WI38 (cell line): ENCODE results near the gene PSG1.
"Not testable (repeated sequence)": the region's sequence is repeated elsewhere in the genome, so short reads cannot be mapped to it uniquely, and the experiment has no call there.

Experiments used
- H3K4me3 ChIP-seq: 2 replicates; pipeline ENCODE4 v1.5.1; 2011; ENCODE audit warnings: low read depth, mild to moderate bottlenecking, control low read depth, low read length
- TF ChIP-seq, protein P1 (sequence below): IDR thresholded peaks from 2 replicates; pipeline ENCODE4 v1.5.1; 2012; ENCODE audit warnings: low read depth, mild to moderate bottlenecking, control low read depth, low read length

Gene PSG1

DNA sequence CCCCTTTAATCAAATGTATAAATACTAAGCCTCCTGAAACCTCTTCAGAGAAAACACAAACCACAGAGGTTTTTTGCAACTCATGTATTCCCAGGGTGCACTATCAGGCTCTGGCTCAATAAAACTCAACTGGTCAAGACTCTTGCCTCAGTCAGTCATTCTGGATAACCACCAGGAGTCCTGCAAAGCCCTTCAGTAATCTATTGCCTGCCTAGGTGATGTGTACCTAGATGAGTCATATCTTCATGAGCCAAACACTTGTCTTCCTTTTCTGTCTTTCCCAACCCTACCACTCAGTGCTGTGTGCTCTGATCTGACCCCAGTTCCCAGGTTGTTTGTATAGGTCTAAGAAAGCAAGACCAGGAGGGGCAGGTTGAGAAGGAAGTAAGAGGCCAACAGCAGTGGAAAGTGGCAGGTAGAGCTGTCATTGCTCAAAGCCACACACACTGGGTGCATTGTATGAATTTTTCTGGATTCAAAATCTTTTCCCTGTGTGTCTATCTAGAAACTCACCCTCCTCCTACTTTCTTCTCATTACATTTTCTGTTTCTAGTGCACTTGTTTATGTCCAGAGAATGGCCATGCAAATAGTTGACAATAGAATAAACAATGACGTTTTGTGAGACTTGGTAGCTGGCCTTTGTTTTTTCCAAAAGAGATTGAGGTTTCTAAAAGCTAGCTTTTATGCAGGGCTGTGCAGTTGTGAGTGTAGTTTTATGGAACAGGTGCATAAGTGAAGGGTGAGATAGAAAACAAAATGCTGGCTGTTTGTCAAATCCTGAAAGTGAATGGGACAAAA is 48.1 kb downstream of the PSG1 start:
- H3K4me3 ChIP-seq, result no peak overlapping the region
- TF ChIP-seq, protein P1, sequence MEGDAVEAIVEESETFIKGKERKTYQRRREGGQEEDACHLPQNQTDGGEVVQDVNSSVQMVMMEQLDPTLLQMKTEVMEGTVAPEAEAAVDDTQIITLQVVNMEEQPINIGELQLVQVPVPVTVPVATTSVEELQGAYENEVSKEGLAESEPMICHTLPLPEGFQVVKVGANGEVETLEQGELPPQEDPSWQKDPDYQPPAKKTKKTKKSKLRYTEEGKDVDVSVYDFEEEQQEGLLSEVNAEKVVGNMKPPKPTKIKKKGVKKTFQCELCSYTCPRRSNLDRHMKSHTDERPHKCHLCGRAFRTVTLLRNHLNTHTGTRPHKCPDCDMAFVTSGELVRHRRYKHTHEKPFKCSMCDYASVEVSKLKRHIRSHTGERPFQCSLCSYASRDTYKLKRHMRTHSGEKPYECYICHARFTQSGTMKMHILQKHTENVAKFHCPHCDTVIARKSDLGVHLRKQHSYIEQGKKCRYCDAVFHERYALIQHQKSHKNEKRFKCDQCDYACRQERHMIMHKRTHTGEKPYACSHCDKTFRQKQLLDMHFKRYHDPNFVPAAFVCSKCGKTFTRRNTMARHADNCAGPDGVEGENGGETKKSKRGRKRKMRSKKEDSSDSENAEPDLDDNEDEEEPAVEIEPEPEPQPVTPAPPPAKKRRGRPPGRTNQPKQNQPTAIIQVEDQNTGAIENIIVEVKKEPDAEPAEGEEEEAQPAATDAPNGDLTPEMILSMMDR, result no peak

DNA sequence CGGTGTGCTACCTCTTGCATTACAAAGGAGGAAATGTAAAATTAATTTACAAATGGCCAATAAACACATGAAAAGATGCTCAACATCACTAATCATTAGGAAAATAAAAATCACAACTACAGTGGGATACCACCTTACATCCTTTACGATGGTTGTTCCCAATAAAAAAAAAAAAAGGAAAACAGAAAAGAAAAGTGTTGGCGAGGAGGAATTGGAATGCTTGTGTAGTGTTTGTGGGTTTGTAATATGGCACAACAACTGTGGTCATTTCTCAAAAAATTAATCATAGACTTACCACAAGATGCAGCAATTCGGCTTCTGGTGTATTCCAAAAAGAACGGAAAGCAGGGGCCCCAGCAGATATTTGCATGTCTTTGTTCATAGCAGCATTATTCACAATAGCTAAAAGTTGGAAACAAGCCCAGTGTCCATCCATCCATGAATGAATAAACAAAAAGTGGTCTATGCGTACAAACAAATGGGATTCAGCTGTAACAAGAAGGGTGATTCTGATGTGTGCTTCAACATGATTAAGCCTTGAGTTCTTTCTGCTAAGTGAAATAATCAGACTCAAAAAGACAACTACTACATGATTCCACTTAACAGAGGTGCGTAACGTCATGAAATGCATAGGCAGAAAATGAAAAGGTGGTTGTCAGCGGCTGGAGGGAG is 58.1 kb downstream of the PSG1 start:
- H3K4me3 ChIP-seq, result not testable (repeated sequence)

DNA sequence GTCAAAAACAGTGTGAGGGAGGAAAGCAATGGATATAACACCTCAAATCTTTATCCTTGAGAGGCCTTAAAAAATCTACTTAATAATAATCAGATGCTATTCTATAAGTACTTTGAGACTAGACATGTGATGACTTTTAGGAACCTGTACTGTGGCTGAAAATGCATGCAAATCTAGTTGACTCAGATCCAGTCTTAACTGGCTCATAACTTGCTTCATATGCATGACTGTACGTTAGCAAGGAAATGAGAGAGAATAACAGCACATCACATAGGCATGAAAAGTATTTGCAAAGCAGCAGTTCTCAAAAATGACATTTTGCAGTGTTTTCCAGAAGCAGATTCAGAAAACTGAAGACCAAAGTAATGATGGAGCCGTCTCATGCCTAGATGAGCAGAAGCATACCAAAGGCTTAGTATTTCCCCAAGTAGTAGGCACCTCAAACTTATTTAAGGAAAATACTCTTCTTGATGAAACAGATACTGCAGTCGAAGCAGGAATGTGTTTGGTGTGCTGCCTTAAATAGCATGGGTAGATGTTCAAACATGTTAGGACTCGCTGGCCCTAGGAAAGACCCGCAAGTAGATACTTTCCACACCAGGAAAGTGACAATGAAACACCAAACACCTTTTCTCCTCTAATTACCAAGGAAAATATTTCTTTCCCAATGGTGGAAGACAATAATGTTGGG is 59.4 kb downstream of the PSG1 start:
- H3K4me3 ChIP-seq, result not testable (repeated sequence)

DNA sequence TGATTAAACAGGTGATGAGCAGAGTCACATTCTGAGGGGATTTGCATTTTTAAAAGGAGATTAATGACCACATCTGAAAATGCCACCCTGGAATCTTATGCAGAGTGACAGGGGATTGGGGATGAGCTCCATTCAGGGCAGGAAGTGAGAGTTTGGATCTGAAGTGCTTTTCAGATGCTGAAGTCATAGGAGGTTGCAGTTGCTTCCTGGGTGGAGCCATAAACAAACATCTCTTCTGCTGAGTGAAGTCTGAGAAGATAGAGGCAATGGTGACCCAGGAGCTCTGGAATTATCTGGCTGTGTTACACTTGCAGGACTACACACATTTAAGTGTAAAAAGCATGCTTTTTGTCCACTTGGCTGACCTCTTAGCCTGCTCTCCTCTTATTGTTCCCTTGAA is 62.6 kb downstream of the PSG1 start:
- TF ChIP-seq, protein P1, result no peak
- no peak overlapping the region for H3K4me3 ChIP-seq
